HG02870 (cell line): ENCODE measurements around the gene ARHGAP33.
"Not testable (repeated sequence)": the region's sequence is repeated elsewhere in the genome, so short reads cannot be mapped to it uniquely, and the experiment has no call there.

Experiments
- ATAC-seq: cut with Tn5 transposase; IDR thresholded peaks from one replicate; pipeline ENCODE4 v1.9.1; 2021; ENCODE audit warnings: mild to moderate bottlenecking, moderate library complexity; ENCODE audit not compliant: unreplicated experiment

Gene ARHGAP33

GRCh38 chr19:35755550-35756376 lies 19.6 kb upstream of the ARHGAP33 start:
- no peak for ATAC-seq

GRCh38 chr19:35756377-35757230 lies 18.8 kb upstream of the ARHGAP33 start, which contains the start of gene HSPB6:
HSPB6 (minus strand) TSS chr19:35757029; CDS start chr19:35757008, 21 bp downstream.
- no peak for ATAC-seq

- no peak for ATAC-seq
These were observed 18.1 kb upstream of the ARHGAP33 start for GRCh38 chr19:35757231-35757748.

GRCh38 chr19:35757749-35758608 lies 17.4 kb upstream of the ARHGAP33 start, which contains the start of gene PROSER3:
PROSER3 (plus strand) TSS chr19:35758176; CDS start chr19:35758216, 40 bp downstream.
- peak; percentile 96 for ATAC-seq

- no peak for ATAC-seq
These were observed 15.7 kb upstream of the ARHGAP33 start for GRCh38 chr19:35759697-35760096.

- no peak for ATAC-seq
These were observed 14.5 kb upstream of the ARHGAP33 start for GRCh38 chr19:35760711-35761349.

GRCh38 chr19:35764432-35765315 lies 10.7 kb upstream of the ARHGAP33 start:
- ATAC-seq = no peak

GRCh38 chr19:35766571-35767104 lies 8.7 kb upstream of the ARHGAP33 start:
- ATAC-seq = no peak

GRCh38 chr19:35767288-35768081 lies 7.9 kb upstream of the ARHGAP33 start:
- no peak for ATAC-seq

GRCh38 chr19:35768082-35768421 lies 7.3 kb upstream of the ARHGAP33 start:
- ATAC-seq = no peak

- ATAC-seq = not testable (repeated sequence)
These were observed 3.0 kb upstream of the ARHGAP33 start for GRCh38 chr19:35772362-35772761.

GRCh38 chr19:35773020-35773806 lies 2.2 kb upstream of the ARHGAP33 start:
- no peak for ATAC-seq

- ATAC-seq = no peak
These were observed 904 bp upstream of the ARHGAP33 start for GRCh38 chr19:35774274-35775045.

- no peak for ATAC-seq
These were observed 392 bp upstream of the ARHGAP33 start for GRCh38 chr19:35775046-35775297.

- ATAC-seq = no peak
These were observed 881 bp downstream of the ARHGAP33 start for GRCh38 chr19:35776102-35776788.
